ENCODE data around the gene ABLIM2. TPM values are rescaled to one million over a fixed set of nuclear protein-coding genes. Genes with fewer than 3 reads are reported as not detected.

ABLIM2 gene
- total and polyA plus RNA-seq, 10 of the 15 experiments (the other 5 are each of a cell fraction or from before 2014, with no cell fraction given) = 0.03 to 0.15 (median 0.05) TPM; not detected in 7

DNA sequence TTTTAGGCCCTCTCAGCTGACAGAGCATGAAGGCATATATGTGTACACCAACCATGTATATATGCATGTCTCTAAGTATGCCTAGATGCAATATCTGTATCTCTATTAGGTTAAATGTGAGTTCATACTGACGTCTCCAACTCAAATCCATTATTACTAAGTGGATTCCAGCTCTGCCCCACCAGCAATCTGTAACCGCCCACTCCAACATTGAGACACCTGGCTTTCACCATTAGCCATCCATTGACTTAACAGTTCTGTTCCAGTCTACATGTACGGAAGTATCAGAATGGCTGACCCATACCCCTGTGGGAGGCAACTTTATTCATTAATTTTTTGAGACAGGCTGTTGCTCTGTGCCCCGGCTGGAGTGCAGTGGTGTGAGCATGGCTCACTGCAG lies 25.4 kb upstream of the ABLIM2 start (continued):
- TF ChIP-seq ZSCAN29 (IDR thresholded peaks at IDR 0.05) = no peak
- no peak for TF ChIP-seq POLR2AphosphoS5 (IDR thresholded peaks at IDR 0.05; ENCODE audit: low read length)
- TF ChIP-seq GABPA (IDR thresholded peaks at IDR 0.05; ENCODE audit: low read depth) = no peak

DNA sequence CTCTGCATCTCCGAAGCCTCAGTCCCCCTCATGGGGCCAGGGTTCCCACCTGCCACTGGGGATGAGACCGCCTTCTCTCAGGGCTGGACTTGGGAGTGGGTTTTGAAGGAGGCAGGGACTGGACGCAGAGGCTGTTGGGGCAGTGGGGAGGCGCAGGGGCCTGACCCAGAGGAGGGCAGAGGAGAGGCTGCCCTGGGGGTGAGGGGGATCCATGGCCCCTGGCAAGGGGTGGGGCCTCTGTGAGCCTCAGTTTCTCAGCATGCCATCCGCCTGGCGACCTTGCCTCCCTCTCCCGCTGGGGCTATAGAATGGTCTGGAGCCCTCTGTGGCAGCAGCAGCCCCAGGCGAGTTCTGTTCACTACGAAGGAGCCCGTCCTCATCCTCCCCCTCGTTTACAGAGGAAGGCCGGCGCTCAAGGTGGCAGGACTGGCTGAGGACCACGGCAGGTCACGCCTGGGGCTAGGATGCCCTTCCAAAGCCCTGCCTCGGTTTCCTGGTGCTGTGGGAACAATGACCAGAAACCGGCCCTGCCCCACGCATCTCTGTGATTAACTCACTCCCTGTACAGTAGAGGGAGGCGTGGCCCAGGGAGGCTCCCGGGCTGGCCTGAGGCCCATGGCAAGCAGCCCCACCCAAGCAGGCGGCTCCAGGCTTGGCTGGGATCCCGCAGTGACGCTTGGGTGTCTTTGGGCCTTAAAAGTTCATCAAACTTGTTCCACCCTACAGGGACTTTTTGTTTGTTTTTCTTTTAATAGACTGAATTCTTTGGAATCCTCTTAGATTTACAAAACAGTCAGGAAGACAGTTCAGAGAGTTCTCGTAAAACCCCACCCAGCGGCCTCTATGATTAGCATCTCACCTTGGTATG lies 24.5 kb upstream of the ABLIM2 start:
- DNase-seq (ENCODE audit: low read depth, low spot score) (no peak), FAIRE-seq (no peak), ATAC-seq (no peak)
- no peaks in the 10 kb centered on the region for H3K79me2 ChIP-seq (ENCODE audit: control insufficient read depth, insufficient read depth, low read length)
- no peak overlapping the region for H3K27ac ChIP-seq (ENCODE audit: control insufficient read depth, insufficient read depth)
- POLR2A ChIA-PET = no interaction called here
- SMC1A ChIA-PET (ENCODE audit: uncharacterized antibody, unreplicated experiment) = no interaction called here
- H3K9me3 ChIP-seq (replicated peaks; ENCODE audit: control insufficient read depth, insufficient read depth, low read length) = no peaks in the 10 kb centered on the region
- no peaks in the 10 kb centered on the region for H4K20me1 ChIP-seq (ENCODE audit: control insufficient read depth, insufficient read depth)
- in situ Hi-C loops (cut with MboI) (no loop called here), intact Hi-C loops (cut with micrococcal nuclease; ENCODE audit: unreplicated experiment) (no loop called here)
- RAD21 ChIA-PET (ENCODE audit: unreplicated experiment) = no interaction called here
- no peak overlapping the region for H2AFZ ChIP-seq (ENCODE audit: control insufficient read depth, low read depth, low read length)
- BruUV-seq (replicated peaks) = no TSS peak
- CTCF ChIA-PET = no interaction called here
- no peak overlapping the region for H3K9ac ChIP-seq (ENCODE audit: control insufficient read depth, insufficient read depth, low read length)
- no peak overlapping the region for H3K4me3 ChIP-seq
- 55% methylated on average over 25 of the region's 25 CpGs for WGBS (ENCODE audit: insufficient coverage, insufficient replicate concordance, low lambda C conversion rate, missing lambda C conversion rate)
- no peak overlapping the region for H3K4me2 ChIP-seq (ENCODE audit: control insufficient read depth, insufficient read depth)
- H3K27me3 ChIP-seq (replicated peaks in 1 of 2; ENCODE audit: control insufficient read depth in 2 of 2, insufficient read depth in 2 of 2, low read length in 1 of 2) = no peaks in the 10 kb centered on the region
- H3K36me3 ChIP-seq (ENCODE audit: control insufficient read depth in 2 of 2, insufficient read depth in 2 of 2, low read length in 1 of 2) = no peaks in the 10 kb centered on the region
- H3K4me1 ChIP-seq (ENCODE audit: control insufficient read depth, insufficient read depth, low read length) = no peaks in the 10 kb centered on the region
- TF ChIP-seq RBBP5 (conservative IDR thresholded peaks at IDR 0.05) (no peak), HCFC1 (IDR thresholded peaks at IDR 0.05; ENCODE audit: low read length) (no peak), HDAC2 (IDR thresholded peaks at IDR 0.05) (no peak), TARDBP (IDR thresholded peaks at IDR 0.05; ENCODE audit: borderline replicate concordance) (no peak), POLR2AphosphoS2 (IDR thresholded peaks at IDR 0.05; ENCODE audit: low read depth, low read length) (no peak)
- TF ChIP-seq, protein P1, sequence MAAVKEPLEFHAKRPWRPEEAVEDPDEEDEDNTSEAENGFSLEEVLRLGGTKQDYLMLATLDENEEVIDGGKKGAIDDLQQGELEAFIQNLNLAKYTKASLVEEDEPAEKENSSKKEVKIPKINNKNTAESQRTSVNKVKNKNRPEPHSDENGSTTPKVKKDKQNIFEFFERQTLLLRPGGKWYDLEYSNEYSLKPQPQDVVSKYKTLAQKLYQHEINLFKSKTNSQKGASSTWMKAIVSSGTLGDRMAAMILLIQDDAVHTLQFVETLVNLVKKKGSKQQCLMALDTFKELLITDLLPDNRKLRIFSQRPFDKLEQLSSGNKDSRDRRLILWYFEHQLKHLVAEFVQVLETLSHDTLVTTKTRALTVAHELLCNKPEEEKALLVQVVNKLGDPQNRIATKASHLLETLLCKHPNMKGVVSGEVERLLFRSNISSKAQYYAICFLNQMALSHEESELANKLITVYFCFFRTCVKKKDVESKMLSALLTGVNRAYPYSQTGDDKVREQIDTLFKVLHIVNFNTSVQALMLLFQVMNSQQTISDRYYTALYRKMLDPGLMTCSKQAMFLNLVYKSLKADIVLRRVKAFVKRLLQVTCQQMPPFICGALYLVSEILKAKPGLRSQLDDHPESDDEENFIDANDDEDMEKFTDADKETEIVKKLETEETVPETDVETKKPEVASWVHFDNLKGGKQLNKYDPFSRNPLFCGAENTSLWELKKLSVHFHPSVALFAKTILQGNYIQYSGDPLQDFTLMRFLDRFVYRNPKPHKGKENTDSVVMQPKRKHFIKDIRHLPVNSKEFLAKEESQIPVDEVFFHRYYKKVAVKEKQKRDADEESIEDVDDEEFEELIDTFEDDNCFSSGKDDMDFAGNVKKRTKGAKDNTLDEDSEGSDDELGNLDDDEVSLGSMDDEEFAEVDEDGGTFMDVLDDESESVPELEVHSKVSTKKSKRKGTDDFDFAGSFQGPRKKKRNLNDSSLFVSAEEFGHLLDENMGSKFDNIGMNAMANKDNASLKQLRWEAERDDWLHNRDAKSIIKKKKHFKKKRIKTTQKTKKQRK (IDR thresholded peaks at IDR 0.05; ENCODE audit: low read depth, low read length) = no peak
- TF ChIP-seq, protein P2, sequence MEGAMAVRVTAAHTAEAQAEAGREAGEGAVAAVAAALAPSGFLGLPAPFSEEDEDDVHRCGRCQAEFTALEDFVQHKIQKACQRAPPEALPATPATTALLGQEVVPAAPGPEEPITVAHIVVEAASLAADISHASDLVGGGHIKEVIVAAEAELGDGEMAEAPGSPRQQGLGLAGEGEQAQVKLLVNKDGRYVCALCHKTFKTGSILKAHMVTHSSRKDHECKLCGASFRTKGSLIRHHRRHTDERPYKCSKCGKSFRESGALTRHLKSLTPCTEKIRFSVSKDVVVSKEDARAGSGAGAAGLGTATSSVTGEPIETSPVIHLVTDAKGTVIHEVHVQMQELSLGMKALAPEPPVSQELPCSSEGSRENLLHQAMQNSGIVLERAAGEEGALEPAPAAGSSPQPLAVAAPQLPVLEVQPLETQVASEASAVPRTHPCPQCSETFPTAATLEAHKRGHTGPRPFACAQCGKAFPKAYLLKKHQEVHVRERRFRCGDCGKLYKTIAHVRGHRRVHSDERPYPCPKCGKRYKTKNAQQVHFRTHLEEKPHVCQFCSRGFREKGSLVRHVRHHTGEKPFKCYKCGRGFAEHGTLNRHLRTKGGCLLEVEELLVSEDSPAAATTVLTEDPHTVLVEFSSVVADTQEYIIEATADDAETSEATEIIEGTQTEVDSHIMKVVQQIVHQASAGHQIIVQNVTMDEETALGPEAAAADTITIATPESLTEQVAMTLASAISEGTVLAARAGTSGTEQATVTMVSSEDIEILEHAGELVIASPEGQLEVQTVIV (IDR thresholded peaks at IDR 0.05; ENCODE audit: borderline replicate concordance, partially characterized antibody) = no peak
- TF ChIP-seq, protein P3, sequence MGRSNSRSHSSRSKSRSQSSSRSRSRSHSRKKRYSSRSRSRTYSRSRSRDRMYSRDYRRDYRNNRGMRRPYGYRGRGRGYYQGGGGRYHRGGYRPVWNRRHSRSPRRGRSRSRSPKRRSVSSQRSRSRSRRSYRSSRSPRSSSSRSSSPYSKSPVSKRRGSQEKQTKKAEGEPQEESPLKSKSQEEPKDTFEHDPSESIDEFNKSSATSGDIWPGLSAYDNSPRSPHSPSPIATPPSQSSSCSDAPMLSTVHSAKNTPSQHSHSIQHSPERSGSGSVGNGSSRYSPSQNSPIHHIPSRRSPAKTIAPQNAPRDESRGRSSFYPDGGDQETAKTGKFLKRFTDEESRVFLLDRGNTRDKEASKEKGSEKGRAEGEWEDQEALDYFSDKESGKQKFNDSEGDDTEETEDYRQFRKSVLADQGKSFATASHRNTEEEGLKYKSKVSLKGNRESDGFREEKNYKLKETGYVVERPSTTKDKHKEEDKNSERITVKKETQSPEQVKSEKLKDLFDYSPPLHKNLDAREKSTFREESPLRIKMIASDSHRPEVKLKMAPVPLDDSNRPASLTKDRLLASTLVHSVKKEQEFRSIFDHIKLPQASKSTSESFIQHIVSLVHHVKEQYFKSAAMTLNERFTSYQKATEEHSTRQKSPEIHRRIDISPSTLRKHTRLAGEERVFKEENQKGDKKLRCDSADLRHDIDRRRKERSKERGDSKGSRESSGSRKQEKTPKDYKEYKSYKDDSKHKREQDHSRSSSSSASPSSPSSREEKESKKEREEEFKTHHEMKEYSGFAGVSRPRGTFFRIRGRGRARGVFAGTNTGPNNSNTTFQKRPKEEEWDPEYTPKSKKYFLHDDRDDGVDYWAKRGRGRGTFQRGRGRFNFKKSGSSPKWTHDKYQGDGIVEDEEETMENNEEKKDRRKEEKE (IDR thresholded peaks at IDR 0.05) = no peak
